ENCODE data around the gene CTSZ. TPM values are rescaled to one million over a fixed set of nuclear protein-coding genes. Genes with fewer than 3 reads are reported as not detected.

Gene CTSZ
- total RNA-seq = 67.1 and 84.9 TPM in 2 replicates

DNA sequence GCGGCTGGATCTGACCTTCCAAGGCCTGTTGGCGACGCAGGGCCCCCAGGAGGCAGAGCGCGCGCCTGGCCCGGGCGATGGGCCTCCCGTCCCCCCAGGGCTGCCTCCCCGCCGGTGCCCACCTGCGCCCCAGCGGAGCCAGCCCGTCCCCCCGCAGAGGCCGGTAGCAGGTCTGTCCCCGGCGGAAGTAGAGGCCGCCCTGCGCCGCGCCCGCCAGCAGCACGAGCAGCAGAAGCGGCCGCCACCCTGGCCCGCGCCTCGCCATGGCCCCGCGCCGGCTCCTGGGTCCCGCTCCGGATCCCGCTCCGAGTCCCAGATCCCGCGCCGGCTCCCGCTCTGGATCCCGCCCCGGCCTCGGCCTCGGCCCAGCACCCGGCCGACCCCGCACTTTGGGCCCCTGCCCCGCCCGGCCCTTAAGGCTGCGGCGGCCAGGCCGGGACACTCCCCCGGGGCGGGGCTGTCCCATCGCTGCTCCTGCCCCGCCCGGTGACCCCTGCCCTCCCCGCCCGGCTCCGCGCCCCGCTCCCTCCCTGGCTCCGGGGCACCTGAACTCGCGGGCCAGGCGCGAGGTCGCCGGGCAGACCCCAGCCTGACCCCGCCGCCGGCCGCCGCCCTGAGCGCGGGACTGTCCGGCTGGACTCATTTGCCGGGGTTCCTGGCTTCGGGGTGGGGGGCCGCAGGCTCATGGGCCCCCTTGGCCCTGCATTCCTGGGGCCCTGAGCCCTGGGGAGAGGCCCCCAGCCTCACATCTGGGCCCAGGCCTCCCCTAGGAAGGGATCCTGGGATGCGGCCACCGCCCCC, at the start of gene CTSZ:
Gene CTSZ, minus strand, starts transcription at position 391 of the 801 bp plus-strand sequence. Its CDS starts 126 bp downstream, at position 265.

GRCh38 chr20:59042151-59042795, 35.2 kb upstream of the CTSZ start, which contains the start of gene PRELID3B:
PRELID3B (minus strand) TSS chr20:59042786; CDS start chr20:59042730, 56 bp downstream.

DNA sequence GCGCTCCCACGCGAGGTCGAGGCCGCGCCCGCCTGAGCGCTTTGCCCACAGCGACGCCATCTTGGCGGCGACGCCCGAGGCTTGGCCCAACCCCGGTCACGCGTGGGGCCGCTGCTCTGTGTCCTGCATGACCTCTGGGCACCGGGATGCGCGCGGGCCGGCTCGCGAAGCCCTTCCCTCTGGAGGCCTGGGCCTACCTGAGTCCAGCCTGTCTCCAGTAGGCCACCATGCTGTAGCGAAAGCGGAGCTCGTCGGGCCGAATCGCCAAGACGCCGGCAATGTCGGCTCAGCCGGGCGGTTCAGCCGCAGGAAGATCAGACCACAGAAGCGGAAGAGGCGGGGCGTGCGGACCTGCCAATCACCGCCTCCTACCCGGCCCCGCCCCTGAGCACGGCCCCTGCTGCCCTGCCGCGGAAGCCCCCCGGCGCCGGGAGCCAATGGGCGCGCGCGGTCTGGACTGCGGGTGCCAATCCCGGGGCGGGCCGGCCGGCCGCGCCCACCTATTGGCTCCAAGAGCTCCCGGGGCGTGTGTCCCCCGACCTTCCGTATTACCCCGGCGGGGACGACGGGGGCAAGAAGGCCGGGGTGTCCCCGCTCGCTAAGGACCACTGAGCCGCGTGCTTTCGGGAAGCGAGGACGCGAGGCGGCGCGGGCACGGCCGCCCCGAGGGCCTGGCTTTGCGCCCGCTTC, 25.1 kb upstream of the CTSZ start, which contains the start of gene ATP5F1E:
Gene ATP5F1E, minus strand, starts transcription at position 313 of the 690 bp plus-strand sequence. Its CDS starts 84 bp downstream, at position 229.

DNA sequence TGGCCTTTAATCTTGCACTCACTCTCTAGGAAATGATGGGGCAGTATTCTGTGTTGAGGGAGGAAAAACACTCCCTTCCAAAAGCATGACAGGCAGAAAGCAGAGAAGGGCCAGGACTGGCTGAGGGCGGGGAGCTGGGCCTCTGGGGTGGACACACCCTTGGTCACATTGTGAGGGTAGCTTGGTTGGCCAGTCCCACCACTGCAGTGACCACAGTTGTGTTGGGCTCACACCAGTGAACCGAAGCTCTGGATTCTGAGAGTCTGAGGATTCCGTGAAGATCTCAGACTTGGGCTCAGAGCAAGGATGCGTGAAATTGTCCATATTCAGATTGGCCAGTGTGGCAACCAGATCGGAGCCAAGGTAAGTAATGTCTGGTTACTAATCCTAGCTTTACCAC, 12.2 kb upstream of the CTSZ start, which contains the start of gene TUBB1:
Gene TUBB1, plus strand, starts transcription at position 213 of the 400 bp plus-strand sequence. Its CDS starts 94 bp downstream, at position 307.

DNA sequence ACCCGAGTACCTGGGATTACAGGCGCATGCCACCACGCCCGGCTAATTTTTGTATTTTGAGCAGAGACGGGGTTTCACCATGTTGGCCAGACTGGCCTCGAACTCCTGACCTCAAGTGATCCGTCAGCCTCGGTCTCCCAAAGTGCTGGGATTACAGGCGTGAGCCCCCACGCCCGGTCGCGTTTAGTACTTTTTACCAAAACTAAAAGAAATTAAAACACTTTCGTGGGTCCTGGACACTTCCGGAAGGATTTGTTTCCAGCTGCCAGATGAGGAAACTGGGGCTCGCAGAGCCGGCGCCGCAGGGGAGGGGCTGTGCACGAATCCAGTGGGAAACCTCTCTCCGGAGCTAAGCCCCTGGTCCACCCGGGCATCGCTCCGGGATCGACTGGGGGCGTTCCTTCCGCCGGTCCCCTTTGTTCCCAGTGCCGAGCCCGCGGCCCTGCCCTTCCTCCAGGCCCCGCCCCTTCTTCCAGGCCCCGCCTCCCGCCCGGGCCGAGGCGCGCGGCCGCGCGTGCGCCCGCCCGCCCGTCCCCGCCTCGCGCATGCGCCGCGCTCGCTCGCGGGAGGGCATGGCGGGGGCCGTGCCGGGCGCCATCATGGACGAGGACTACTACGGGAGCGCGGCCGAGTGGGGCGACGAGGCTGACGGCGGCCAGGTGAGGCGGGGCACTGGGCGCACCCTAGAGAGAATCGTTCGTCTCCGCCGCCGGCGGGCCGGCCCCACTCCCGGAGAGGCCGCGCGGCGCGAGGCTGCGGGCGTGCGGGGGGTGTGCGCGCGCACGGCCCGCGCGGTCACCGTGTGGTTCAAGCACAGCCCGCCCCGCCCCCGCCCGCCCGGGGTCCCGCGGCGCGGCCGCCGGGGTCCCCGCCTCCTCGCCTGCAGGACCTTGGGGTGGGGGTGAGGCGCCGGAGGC, 26.1 kb downstream of the CTSZ start, which contains the start of gene NELFCD:
Gene NELFCD, plus strand, starts transcription at position 546 of the 917 bp plus-strand sequence. Its CDS starts 54 bp downstream, at position 600.

Other genes starting within 250 kb of the CTSZ start
- 1.1 and 2.0 TPM in 2 replicates for gene GNAS-AS1, start 156.4 kb downstream of the CTSZ start, total RNA-seq
- 235 and 334 TPM in 2 replicates for gene GNAS, start 154.5 kb downstream of the CTSZ start, total RNA-seq
- gene NELFCD, start 26.0 kb downstream of the CTSZ start, total RNA-seq = 42.3 and 65.7 TPM in 2 replicates
- under 0.01 TPM in 1 of 2 replicates, not detected in the other for gene TUBB1, start 12.2 kb upstream of the CTSZ start, total RNA-seq
- gene ATP5F1E, start 25.1 kb upstream of the CTSZ start, total RNA-seq = 16.2 and 23.1 TPM in 2 replicates
- gene PRELID3B, start 35.5 kb upstream of the CTSZ start, total RNA-seq = 74.2 and 82.7 TPM in 2 replicates
- not detected in 2 replicates for gene ZNF831, start 156.6 kb upstream of the CTSZ start, total RNA-seq

Data from subcutaneous preadipocyte (primary cell).